ENCODE results near the gene ASH1L.

- TF ChIP-seq POLR2AphosphoS5 (IDR thresholded peaks at IDR 0.05) (no peak), CTCF (IDR thresholded peaks at IDR 0.05) (no peak), POLR2A (IDR thresholded peaks at IDR 0.05) (no peak)
Observed at GRCh38 chr1:155553349-155553748, 9.3 kb downstream of the ASH1L start.

Data from breast epithelium (tissue), 3 donors.